GM21367 (cell line): ENCODE results near the gene CEND1.

Source experiments
- ATAC-seq: cut with Tn5 transposase; IDR thresholded peaks from one replicate; pipeline ENCODE4 v1.9.1; 2021; ENCODE audit not compliant: unreplicated experiment

CEND1 gene

GRCh38 chr11:789943-790342 is at the start of gene CEND1:
TSS of gene CEND1 (minus strand) at chr11:790090. CDS start at chr11:788576, 1,514 bp downstream.
- no peak for ATAC-seq

DNA sequence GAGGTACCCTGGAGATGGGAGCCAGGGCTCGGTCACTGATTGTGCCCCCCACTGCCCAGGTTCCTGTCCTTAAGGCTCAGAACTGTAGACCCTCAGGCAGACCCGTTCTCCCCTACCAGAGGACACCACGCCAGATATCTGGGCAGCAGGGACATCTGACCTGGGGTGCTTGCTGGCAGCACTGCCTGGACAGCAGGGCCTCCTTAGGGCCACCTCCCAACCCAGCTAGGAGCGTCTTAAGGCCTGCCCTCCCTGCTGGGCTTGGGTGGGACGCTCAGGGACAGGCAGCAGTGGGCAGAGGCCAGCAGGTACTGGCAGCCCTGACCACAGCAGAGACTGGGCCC is 49.4 kb upstream of the CEND1 start:
- no peak for ATAC-seq

DNA sequence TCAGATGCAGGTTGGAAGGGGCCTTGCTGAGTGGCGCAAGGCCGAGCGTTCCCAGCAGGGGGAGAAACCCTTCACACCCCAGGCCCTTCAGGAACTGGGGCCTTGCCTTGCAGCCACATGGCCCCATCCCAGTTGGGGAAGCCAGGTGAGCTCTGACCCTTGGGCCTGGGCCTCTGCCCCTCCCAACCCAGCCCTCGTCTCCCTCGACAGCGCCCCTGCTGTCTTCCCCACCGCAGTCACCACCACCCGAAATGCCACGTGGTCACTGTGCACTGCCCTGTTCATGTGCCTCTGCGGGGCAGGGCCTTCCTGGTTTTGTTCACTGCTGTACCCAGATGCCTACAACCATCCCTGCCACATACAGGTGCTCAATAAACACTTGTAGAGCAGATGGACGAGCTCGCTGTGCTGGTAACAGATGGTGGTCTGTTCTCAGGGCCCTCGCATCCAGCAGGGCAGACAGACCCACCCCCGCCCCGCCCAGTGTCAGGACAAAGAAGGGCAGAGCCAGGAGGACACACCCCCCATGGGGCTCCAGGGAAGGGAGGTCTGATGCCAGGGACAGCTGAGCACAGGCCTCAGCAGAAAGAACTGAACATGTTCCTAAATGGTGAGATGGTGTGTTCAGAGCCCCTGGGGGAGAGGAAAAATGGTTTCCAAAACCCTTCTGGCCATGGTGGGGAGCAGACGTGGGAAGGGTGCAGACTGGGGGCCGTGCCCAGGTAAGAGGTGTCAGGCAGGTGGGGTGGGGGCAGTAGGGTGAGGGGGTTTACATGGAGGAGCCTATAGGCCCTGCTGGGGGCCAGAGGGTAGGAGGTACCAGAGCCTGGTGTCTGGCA is 48.8 kb upstream of the CEND1 start:
- no peak for ATAC-seq

GRCh38 chr11:837990-838307 is 48.1 kb upstream of the CEND1 start:
- no peak for ATAC-seq

GRCh38 chr11:837189-837989 is 47.5 kb upstream of the CEND1 start:
- ATAC-seq: no peak

DNA sequence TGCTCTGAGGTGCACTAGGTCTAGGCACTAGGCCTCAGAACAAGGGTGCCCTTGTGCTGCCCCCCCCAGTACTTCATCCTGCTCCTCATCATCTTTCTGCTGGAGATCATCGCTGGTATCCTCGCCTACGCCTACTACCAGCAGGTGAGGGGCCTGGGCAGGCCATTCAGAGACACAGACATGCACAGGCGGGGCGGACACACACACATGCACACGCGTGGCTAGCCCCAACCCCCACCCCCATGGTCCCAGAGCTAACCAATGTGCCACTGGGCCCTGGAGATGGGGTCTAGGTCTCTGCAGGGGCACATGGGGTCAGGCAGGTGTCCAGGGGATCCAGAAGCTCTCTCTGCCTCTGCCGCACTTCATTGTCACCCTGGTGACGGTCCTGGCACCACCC is 46.8 kb upstream of the CEND1 start:
- ATAC-seq: no peak

DNA sequence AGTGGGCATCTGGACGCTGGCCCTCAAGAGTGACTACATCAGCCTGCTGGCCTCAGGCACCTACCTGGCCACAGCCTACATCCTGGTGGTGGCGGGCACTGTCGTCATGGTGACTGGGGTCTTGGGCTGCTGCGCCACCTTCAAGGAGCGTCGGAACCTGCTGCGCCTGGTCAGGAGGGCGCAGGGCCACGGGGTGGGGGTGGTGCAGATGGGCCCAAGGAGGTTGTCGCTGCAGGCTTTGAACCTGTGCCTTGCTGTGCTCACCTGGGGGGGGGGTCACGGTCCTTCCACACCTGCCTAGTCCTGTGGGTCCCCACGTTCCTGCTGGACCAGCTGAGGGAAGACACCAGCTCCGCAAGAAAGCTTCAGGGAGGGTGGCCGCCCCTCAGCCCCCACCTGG is 46.4 kb upstream of the CEND1 start:
- ATAC-seq: no peak

DNA sequence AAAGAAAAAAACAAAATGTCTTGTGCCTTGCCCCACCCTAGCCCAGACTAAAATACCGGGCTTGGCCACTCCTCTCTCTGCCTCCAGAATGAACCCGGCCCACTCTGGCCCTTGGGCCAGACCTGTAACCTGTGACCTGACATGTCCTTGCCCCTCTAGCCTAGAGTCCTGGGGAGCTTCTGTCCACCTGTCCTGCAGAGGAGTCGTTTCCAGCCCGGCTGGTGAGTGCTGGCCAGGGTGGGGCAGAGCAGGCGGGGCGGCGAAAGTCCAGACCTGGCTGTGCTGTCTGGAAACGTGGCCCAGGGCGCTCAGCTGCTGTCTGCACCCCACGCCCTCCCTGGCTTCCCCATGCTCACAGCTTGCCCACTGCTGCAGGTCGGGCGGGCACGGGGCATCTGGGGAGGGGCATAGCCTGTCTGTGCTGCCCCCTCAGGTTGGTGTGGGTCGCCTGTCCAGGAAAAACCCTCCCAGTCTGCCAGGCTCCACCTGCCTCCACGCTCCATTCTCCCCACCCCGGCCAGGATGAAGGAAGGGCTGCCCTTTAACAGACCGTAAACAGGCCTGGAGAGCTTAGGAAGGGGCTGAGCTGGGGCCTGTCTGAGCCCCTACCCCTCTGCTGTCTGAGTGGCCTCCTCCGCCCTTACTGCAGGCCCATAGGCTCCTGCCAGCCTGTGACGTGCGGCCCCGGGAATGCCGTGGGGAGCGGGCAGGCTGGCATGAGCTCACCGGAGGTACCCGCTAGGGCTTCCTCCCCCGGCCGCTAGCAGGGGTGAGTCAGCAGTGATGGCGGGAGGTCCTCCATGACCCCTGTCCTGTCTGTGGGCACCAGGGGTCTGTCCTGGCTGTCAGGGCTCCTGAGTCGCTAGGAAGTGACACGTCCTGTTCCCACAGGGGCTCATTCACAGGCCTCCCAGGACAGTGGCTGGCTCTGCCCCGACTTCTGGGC is 44.8 kb upstream of the CEND1 start:
- ATAC-seq: no peak

DNA sequence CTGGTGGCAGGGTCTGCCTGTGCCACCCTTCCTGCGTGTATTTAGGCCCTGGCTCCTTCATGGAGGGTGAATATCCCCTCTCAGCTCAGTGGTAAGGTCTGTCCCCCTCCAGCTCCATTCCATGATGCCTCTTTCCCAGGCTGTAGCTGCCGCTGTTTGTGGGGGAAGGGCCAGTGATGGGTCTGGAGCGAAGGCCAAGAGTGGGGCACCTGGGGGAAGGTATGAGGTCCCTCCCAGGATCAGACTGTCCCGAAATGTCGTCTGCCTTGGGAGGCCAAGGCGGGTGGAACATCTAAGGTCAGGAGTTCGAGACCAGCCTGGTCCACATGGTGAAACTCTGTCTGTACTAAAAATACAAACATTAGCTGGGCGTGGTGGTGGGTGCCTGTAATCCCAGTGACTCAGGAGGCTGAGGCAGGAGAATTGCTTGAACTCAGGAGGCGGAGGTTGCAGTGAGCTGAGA is 44.0 kb upstream of the CEND1 start:
- no peak for ATAC-seq

- no peak for ATAC-seq
Observed at GRCh38 chr11:833114-833791, 43.4 kb upstream of the CEND1 start.

GRCh38 chr11:832529-833113 is 42.7 kb upstream of the CEND1 start, which contains the start of gene CD151:
TSS of gene CD151 (plus strand) at chr11:832952. CDS start at chr11:836070, 3,118 bp downstream.
- ATAC-seq: no peak

GRCh38 chr11:831961-832528 is 42.2 kb upstream of the CEND1 start:
- no peak for ATAC-seq

DNA sequence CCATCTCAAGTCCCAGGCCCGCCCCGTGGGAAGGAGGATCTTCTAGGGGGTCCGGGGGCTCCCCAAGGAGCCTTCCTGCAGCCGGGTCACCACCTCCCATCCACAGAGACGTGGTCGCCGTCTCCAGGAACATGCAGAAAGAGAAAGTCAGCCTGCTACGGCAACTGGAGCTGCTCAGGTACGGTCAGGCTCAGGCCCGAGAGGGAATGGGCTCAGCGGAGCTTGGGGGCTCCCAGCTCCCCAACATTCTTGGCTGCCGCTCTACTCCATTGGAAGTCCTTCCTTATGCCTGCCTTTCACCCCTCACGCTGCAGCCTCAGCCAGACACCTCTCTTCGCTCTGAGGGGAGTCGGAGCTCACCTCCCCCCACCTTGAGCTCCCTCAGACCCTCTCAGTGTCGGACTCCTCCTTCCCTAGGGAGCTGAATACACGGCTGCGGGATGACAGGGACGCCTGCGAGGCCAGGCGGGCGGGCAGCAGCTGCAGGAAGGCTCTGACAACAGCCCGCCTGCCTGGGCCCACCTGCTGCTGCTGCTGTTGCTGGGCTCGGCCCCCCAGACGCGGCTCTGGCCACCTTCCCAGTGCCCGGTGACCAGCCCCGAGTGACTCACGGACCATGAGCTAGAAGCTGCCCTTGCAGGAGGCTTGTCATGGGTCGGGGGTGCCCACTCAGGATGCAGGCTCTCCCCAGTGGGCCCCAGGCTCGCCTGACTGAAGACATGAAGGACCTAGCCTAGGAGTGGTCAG is 41.4 kb upstream of the CEND1 start:
- ATAC-seq: no peak

DNA sequence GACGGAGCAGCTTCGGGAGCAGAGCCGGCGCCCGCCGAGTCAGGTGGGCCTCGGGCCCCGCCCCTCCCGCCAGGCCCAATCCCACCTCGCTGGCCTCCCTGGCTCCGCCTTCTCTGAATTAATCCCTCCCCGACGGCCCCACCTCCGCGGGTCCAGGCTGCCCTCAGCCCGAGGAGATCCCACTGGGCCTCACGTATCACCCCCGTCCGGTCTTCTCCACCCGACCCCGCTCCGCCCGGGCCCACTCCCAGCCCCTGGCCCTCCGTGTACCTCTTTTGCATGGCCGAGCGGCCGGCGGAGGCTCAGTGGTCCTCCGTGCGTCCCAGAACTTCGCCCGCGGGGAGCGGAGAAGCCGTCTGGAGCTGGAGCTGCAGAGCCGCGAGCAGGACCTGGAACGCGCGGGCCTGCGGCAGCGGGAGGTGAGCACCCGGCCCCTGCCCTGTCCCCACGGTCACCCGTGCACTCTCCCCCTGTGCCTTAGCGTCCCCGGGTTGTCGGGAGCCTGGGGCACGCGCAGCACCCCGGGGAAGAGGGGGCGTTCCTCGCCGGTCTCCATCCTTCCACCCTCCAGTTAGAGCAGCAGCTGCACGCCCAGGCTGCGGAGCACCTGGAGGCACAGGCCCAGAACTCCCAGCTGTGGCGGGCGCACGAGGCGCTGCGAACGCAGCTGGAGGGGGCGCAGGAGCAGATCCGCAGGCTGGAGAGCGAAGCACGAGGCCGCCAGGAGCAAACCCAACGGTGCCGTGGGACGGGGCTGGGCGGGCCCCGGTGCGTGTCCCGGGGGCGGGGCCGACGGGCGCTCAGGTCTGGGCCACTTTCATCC is 40.6 kb upstream of the CEND1 start:
- no peak for ATAC-seq

DNA sequence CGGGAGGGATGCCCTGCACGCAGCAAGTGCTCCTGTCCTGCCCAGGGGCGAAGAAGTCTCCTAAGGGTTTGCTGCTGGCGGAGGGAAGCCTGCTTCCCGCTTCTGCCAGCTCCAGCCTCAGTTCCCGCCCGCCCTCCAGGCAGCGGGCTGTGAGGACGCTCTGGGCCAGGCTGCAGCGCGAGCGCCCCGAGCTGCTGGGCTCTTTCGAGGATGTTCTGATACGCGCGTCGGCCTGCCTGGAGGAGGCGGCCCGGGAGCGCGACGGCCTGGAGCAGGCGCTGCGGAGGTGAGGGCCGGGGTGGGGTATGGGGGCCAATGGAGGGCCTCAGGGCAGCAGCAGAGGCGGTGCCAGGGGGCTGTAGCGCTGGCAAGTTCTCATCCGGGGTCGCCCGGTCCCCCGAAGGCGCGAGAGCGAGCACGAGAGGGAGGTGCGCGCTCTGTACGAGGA is 40.0 kb upstream of the CEND1 start:
- no peak for ATAC-seq

- ATAC-seq: no peak
Observed at GRCh38 chr11:829176-829846, 39.4 kb upstream of the CEND1 start.

- ATAC-seq: no peak
Observed at GRCh38 chr11:828506-829175, 38.8 kb upstream of the CEND1 start.
